Stimulated activated CD8-positive, alpha-beta memory T cell treated with anti-CD3 and anti-CD28 coated beads, Interleukin-12 subunit alpha, Interleukin-12 subunit beta, amount 100 ng/mL, for 1 hour (primary cell): Measurements from ENCODE around the gene OR4C13.
"Not testable (repeated sequence)": the region's sequence is repeated elsewhere in the genome, so short reads cannot be mapped to it uniquely, and the experiment has no call there.

Experiments
- DNase-seq: peaks from one replicate; pipeline ENCODE4 v3.0.0-alpha.2; 2020; ENCODE audit warnings: low read depth

OR4C13 gene

DNA sequence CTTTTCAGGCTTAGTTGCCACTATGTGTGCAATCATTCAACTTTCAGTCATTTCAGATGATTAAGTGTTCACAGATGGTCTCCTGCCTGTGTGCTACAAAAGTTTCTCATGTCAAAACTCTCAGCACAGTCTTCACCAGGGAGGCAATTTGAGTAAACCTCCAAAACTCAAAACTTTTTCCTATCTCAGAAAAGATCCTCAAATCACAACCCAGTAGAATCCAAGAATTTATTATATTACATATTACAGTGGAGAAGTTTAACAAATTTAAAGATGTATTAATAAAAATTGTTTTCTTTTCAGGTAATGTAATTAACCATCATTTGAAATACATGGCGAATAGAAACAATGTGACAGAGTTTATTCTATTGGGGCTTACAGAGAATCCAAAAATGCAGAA lies at the start of gene OR4C13:
Gene OR4C13 (plus strand): TSS at position 301 of the 400 bp plus-strand sequence. CDS start 32 bp downstream, at position 333.
- DNase-seq: no peak

DNA sequence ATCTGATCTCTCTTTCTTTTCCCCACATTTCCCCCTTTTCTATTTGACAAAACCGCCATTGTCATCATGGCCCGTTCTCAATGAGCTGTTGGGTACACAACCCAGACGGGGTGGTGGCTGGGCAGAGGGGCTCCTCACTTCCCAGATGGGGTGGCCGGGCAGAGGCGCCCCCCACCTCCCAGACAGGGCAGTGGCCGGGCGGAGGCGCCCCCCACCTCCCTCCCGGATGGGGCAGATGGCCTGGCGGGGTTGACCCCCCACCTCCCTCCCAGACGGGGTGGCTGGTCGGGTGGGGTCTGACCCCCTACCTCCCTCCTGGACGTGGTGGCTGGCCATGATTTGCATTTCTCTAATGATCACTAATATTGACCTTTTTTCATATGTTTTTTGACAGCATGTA lies 40.7 kb upstream of the OR4C13 start:
- DNase-seq: not testable (repeated sequence)

DNA sequence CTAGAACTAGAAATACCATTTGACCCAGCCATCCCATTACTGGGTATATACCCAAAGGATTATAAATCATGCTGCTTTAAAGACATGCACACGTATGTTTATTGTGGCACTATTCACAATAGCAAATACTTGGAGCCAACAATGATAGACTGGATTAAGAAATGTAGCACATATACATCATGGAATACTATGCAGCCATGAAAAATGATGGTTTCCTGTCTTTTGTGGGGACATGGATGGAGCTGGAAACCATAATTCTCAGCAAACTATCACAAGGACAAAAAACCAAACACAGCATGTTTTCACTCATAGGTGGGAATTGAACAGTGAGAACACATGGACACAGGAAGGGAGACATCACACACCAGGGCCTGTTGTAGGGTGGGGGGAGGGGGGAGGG lies 3.5 kb upstream of the OR4C13 start:
- DNase-seq: not testable (repeated sequence)

DNA sequence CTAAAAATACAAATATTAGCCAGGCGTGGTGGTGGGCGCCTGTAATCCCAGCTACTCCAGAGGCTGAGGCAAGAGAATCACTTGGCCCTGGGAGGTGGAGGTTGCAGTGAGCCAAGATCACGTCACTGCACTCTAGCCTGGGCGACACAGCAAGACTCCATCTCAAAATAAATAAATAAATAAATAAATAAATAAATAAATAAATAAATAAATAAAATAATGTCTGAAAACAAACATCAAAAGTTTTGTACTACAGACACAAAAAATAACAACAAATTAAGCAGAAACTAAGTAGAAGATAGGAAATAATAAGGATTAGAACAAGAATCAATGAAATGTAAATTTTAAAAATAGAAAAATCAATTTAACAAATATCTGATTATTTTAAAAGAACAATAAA lies 21.2 kb downstream of the OR4C13 start:
- DNase-seq: not testable (repeated sequence)

DNA sequence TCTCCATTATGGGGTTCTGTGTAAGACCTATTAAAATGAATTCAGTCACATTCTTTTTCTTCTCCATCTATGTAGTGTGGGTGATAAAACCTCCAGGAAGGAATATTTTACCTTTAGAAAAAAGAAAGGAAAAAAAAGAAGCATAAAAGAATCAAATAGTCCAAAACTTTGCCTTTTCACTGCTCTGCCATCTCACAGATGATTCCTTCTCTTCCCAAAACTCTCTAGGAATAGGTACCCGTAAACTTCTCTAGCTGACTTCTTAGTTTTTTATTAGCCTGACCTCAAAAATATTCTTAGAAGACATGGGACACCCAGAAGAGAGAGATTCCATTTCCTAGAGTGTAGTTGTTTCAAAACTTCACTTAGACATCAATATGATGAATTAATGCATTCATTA lies 30.2 kb downstream of the OR4C13 start, which contains the start of gene OR4C12:
Gene OR4C12 (minus strand): TSS at position 101 of the 400 bp plus-strand sequence. CDS start 34 bp downstream, at position 67.
- not testable (repeated sequence) for DNase-seq

DNA sequence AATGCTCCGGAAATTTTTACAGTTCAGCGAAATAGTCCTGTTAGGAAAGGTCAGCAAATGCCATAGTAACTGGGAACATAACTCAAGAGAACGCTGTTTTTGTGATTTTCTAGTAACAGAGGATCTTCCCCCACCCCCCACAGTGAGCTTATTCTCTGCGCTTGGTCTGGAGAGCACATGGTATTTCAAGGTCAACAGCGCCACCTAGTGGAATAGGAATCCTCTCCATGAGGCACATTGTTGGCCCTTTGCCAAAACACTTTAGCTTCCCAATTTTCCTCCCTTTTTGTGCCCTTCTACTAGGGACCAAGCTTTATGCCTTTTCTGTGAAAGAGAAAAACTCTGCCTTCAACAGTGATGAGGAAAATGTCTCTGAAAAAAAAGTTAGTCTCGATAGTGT lies 43.4 kb downstream of the OR4C13 start:
- no peak for DNase-seq
